ENCODE data around the gene CGN.
A peak's percentile ranks its signal among the peaks of the same experiment; 100 is the strongest.

The CGN gene

DNA sequence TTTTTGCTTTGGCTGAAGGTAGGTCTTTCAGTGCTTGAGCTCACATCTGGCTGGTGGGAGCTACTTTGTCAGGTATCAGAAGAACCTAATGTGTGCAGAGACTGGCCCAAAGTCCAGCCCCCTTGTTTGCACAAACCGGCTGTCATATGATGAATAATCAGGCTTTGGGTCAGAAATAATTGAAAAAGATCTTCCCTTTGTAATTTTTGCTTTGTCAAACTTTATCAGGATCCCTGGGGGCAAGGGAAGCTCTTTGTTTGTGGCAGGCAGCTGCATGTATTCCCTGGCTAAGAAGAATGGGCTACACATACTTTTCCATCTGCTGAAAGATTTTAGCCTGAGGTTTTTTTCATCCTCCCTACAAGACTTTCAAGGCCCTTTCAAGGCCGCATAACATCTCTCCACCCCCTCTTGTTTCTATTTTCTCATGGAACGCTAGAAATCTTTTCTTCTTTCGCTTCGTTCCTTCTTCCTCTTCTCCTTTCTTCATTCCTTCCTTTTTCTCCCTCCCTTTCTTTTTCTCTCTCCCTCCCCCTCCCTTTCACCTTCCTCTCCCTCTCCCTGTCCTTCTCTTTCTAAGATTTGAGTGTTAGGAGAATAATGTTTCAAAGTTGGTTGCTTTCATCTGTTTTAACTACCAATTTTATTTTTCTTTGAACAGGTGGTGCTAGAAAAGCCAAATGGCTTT is 54.5 kb downstream of the CGN start:
- H3K27ac ChIP-seq (ENCODE audit: insufficient read depth, low read depth, low read length, poor library complexity, severe bottlenecking), result peak overlapping the region; percentile 48
- 42 to 56% methylated on average over 5 of the region's 5 CpGs for WGBS, 2 experiments
- H3K4me1 ChIP-seq (ENCODE audit: control insufficient read depth, insufficient read depth, low read length), result peaks cover 10% of the 10 kb centered on the region
- no peaks in the 10 kb centered on the region for H3K27me3 ChIP-seq (ENCODE audit: control insufficient read depth, insufficient read depth, low read length, poor library complexity, severe bottlenecking)
- no peaks in the 10 kb centered on the region for H3K36me3 ChIP-seq (ENCODE audit: control insufficient read depth, insufficient read depth, low read length)
- H3K4me3 ChIP-seq (ENCODE audit: insufficient read depth, low read depth, low read length), result no peak overlapping the region
- no peaks in the 10 kb centered on the region for H3K9me3 ChIP-seq (ENCODE audit: control insufficient read depth, low read length)

DNA sequence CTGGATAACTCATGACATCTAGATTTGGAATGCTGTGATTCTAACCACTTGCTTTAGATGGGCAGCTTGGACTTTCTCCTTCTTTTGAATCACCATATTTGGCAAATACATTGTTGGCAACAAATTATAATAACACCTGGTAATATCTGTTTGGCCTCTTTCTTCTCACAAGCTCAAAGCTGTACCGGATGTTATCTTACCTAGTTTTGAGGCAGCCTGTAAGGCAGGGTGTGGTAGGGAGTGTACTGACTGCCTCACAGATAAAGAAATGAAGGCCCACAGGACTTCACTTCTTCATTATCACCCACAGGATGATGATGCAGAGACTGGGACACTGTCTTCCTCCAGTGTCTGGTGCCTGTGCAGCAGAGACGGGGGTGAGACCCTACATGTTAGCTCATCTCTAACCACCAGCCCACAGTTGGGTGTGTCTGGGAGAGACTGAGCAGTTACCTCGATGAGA is 57.5 kb downstream of the CGN start:
- no peak overlapping the region for H3K4me3 ChIP-seq (ENCODE audit: insufficient read depth, low read depth, low read length)
- H3K27ac ChIP-seq (ENCODE audit: insufficient read depth, low read depth, low read length, poor library complexity, severe bottlenecking), result no peak overlapping the region
- no peaks in the 10 kb centered on the region for H3K27me3 ChIP-seq (ENCODE audit: control insufficient read depth, insufficient read depth, low read length, poor library complexity, severe bottlenecking)
- no peaks in the 10 kb centered on the region for H3K36me3 ChIP-seq (ENCODE audit: control insufficient read depth, insufficient read depth, low read length)
- H3K4me1 ChIP-seq (ENCODE audit: control insufficient read depth, insufficient read depth, low read length), result peaks cover 10% of the 10 kb centered on the region
- no peaks in the 10 kb centered on the region for H3K9me3 ChIP-seq (ENCODE audit: control insufficient read depth, low read length)
- WGBS, 2 experiments, result 91 to 98% methylated on average over 3 of the region's 3 CpGs

DNA sequence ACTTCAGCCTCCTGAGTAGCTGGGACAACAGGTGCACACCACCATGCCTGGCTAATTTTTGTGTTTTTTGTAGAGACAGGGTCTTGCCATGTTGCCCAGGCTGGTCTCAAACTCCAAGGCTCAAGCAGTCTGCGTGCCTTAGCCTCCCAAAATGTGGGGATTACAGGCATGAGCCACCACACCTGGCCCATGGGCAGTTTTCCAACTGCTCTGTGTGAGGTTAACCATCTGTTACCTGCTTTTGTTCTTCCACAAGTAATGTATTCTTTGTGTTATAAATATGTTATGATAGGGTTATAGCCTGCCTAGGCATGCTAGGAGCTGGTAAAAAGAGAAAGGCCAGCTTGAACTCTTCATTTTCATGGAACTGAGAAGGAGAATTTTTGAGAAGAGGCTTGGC is 59.6 kb downstream of the CGN start:
- H3K27ac ChIP-seq (ENCODE audit: insufficient read depth, low read depth, low read length, poor library complexity, severe bottlenecking), result no peak overlapping the region
- H3K4me3 ChIP-seq (ENCODE audit: insufficient read depth, low read depth, low read length), result no peak overlapping the region
- 92% methylated on average over 1 of the region's 1 CpG for WGBS, 2 experiments
- no peaks in the 10 kb centered on the region for H3K9me3 ChIP-seq (ENCODE audit: control insufficient read depth, low read length)
- H3K4me1 ChIP-seq (ENCODE audit: control insufficient read depth, insufficient read depth, low read length), result peaks cover 5% of the 10 kb centered on the region
- H3K27me3 ChIP-seq (ENCODE audit: control insufficient read depth, insufficient read depth, low read length, poor library complexity, severe bottlenecking), result no peaks in the 10 kb centered on the region
- H3K36me3 ChIP-seq (ENCODE audit: control insufficient read depth, insufficient read depth, low read length), result no peaks in the 10 kb centered on the region

DNA sequence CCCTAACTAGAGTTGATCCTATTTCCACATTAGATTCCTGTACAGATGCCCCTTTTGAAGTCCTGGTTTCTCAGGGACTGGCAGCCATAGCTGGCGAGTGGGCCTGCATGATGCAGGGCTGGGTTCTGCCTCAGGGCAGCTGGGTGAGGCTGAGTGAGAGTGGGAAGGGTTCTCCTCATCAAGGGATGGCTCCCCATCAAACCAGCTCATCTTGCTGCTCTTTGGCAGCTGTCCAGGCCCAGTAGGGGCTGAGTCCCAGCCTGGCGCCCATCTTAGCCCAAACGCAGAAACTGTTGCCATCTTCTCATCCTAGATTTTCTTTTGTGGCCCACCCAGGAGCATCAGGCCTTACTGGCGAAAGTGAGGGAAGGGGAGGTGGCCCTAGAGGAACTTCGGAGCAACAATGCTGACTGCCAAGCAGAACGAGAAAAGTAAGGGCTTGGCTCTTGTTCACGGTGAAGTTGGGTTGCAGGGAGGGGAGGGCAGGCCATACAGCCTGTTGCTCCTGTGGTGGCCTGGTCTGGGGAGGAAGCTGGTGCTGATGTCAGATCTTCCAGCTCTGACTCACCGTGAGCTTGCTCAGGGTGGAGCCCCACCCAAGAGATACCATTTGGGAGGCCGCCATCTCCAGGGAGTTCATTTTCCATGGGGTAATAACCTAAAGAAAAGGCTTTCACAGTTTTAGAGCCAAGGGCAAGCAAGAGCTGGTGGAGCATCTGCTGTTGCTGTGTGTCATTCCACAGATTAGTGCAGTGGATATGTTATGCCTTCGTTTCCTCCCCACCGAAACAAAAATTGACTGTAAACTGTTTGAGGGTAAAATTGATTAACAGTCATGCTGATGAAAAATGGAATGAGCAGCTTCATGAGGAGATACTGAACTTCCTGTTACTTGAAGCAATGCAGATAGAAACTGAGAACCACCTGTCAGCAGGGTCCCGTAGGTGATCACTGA is 63.7 kb downstream of the CGN start:
- H3K4me3 ChIP-seq (ENCODE audit: insufficient read depth, low read depth, low read length), result no peak overlapping the region
- WGBS, 2 experiments, result 95% methylated on average over 12 of the region's 12 CpGs
- no peaks in the 10 kb centered on the region for H3K9me3 ChIP-seq (ENCODE audit: control insufficient read depth, low read length)
- H3K36me3 ChIP-seq (ENCODE audit: control insufficient read depth, insufficient read depth, low read length), result peaks cover 6% of the 10 kb centered on the region
- H3K4me1 ChIP-seq (ENCODE audit: control insufficient read depth, insufficient read depth, low read length), result no peaks in the 10 kb centered on the region
- H3K27ac ChIP-seq (ENCODE audit: insufficient read depth, low read depth, low read length, poor library complexity, severe bottlenecking), result no peak overlapping the region
- H3K27me3 ChIP-seq (ENCODE audit: control insufficient read depth, insufficient read depth, low read length, poor library complexity, severe bottlenecking), result no peaks in the 10 kb centered on the region

DNA sequence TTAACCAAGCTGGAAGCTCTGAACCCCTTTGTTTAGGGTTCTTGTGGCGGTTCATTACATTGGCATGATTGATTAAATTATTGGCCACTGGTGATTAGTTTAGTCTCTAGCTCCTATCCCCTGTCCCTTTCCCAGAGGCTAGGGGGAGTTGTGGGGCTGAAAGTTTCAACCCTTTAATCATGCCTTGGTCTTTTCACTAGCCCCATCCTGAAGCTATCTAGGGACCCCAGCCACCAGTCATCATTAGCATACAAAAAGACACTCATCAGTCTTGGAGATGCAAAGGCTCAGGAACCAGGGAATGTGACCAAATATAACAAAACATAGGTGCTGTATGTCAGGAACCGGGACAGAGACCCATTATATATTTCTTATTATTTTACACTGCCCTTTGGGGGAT is 66.0 kb downstream of the CGN start:
- Histone ChIP-seq H3K9me3 (ENCODE audit: control insufficient read depth, low read length) (no peaks in the 10 kb centered on the region), H3K27me3 (ENCODE audit: control insufficient read depth, insufficient read depth, low read length, poor library complexity, severe bottlenecking) (no peaks in the 10 kb centered on the region), H3K4me3 (ENCODE audit: insufficient read depth, low read depth, low read length) (no peak overlapping the region), H3K4me1 (ENCODE audit: control insufficient read depth, insufficient read depth, low read length) (no peaks in the 10 kb centered on the region), H3K27ac (ENCODE audit: insufficient read depth, low read depth, low read length, poor library complexity, severe bottlenecking) (no peak overlapping the region), H3K36me3 (ENCODE audit: control insufficient read depth, insufficient read depth, low read length) (peaks cover 6% of the 10 kb centered on the region)
- WGBS, 2 experiments, result 83 to 91% methylated on average over 2 of the region's 2 CpGs

DNA sequence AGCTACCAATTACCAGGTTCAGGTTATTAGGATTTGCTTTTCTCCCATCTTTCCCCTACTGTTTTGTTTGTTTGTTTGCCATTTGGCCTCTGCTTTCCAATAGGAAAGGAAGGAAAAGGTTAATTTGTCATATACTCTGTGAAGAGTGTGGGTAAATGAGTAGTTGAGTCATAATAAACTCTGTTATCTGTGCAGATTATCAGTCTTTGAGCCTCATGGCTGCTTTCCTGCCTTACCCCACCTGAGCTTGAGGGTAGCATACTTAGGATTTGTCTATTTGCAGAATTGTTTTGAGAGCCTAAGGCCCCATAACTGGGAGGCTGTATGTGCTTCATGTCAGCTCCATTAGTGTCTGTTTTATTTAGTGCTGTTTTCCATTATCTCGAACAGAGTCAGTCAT is 67.8 kb downstream of the CGN start:
- H3K36me3 ChIP-seq (ENCODE audit: control insufficient read depth, insufficient read depth, low read length), result peaks cover 6% of the 10 kb centered on the region
- no peaks in the 10 kb centered on the region for H3K9me3 ChIP-seq (ENCODE audit: control insufficient read depth, low read length)
- no CpG with 5 or more reads among the region's 1 CpG for WGBS, 2 experiments
- no peak overlapping the region for H3K4me3 ChIP-seq (ENCODE audit: insufficient read depth, low read depth, low read length)
- H3K27me3 ChIP-seq (ENCODE audit: control insufficient read depth, insufficient read depth, low read length, poor library complexity, severe bottlenecking), result no peaks in the 10 kb centered on the region
- no peaks in the 10 kb centered on the region for H3K4me1 ChIP-seq (ENCODE audit: control insufficient read depth, insufficient read depth, low read length)
- H3K27ac ChIP-seq (ENCODE audit: insufficient read depth, low read depth, low read length, poor library complexity, severe bottlenecking), result no peak overlapping the region

DNA sequence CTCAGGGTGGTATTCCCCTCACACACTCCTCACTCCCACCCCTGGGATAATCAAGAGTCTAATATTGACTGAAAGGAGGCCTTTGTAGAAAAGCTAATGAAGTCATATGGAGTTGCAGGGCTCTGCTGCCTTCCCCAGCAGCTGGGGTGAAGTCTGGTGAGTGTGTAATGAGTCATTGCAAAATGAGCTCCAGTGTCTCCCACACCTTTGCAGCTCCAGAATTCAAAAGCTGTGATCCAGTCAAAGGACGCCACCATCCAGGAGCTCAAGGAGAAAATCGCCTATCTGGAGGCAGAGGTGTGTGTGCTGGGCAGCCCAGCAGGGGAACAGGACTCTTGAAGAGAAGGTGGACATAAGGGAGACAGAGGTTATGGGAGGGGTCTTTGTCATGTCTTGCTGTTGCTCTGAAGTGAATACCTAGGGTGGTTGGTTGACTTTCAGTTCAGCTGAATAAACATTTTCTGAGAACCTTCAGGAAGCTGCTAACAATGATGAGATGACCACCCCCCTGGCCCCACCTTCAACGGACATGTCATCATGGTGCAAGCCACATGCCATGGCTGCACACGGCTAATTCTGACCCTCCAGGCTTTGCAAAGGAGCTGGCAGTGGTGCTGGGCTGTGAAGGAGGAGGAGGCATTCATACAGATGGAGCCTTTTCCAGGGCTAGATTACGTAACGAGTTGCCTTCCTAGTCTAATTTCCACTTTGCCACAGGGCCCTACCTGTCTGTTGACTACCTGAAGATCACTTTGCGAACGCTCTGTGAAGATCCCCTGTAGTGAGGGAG is 68.4 kb downstream of the CGN start:
- Histone ChIP-seq H3K27ac (ENCODE audit: insufficient read depth, low read depth, low read length, poor library complexity, severe bottlenecking) (no peak overlapping the region), H3K4me3 (ENCODE audit: insufficient read depth, low read depth, low read length) (no peak overlapping the region), H3K36me3 (ENCODE audit: control insufficient read depth, insufficient read depth, low read length) (peaks cover 6% of the 10 kb centered on the region), H3K4me1 (ENCODE audit: control insufficient read depth, insufficient read depth, low read length) (no peaks in the 10 kb centered on the region), H3K9me3 (ENCODE audit: control insufficient read depth, low read length) (no peaks in the 10 kb centered on the region), H3K27me3 (ENCODE audit: control insufficient read depth, insufficient read depth, low read length, poor library complexity, severe bottlenecking) (no peaks in the 10 kb centered on the region)
- WGBS, 2 experiments, result 88 to 91% methylated on average over 8 of the region's 8 CpGs

DNA sequence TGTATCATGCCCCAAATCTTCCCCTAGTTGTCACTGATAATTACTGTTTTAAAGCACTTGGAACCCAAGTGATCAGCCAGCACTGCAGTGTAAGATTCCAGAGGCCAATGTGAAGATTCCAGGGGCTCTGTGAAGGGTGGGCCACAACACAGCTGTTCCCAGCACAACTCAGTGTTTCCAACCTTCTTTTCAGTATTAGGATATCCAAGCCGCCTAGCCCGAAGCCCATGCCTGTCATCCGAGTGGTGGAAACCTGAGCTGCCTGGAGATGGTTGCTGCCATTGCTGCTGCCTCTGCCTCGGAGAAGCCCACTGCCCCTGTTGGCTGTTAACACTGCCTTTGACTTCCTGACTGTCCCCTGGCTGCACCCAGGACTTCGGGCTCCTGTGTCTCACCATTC is 70.3 kb downstream of the CGN start:
- H3K9me3 ChIP-seq (ENCODE audit: control insufficient read depth, low read length), result no peaks in the 10 kb centered on the region
- WGBS, 2 experiments, result 90 to 92% methylated on average over 5 of the region's 5 CpGs

DNA sequence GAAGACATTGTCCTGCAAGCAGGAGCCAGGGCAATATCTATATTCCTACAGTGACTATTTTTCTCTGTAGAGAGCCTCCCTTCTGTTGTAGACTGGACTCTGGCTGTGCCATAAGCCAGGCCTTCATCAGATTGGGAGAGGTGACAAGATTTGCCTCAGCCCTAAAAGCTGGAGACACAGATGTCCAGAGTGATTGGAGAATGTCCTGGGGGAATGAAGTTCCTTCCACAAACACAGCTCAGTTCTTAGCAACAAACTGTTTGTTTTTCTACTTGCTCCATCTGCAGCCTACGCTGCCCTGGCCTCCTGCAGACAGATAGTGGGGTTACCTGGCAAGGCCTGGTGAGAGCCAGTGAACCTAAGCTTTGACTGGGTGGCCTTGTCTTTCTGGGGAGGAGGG is 70.7 kb downstream of the CGN start:
- Histone ChIP-seq H3K27me3 (ENCODE audit: control insufficient read depth, insufficient read depth, low read length, poor library complexity, severe bottlenecking) (no peaks in the 10 kb centered on the region), H3K36me3 (ENCODE audit: control insufficient read depth, insufficient read depth, low read length) (peaks cover 6% of the 10 kb centered on the region), H3K27ac (ENCODE audit: insufficient read depth, low read depth, low read length, poor library complexity, severe bottlenecking) (no peak overlapping the region), H3K4me1 (ENCODE audit: control insufficient read depth, insufficient read depth, low read length) (no peaks in the 10 kb centered on the region), H3K4me3 (ENCODE audit: insufficient read depth, low read depth, low read length) (no peak overlapping the region), H3K9me3 (ENCODE audit: control insufficient read depth, low read length) (no peaks in the 10 kb centered on the region)
- 92 to 100% methylated on average over 1 of the region's 1 CpG for WGBS, 2 experiments

More for the DNA sequence above, 70.3 kb downstream of the CGN start:
- Histone ChIP-seq H3K27ac (ENCODE audit: insufficient read depth, low read depth, low read length, poor library complexity, severe bottlenecking) (no peak overlapping the region), H3K4me1 (ENCODE audit: control insufficient read depth, insufficient read depth, low read length) (no peaks in the 10 kb centered on the region), H3K27me3 (ENCODE audit: control insufficient read depth, insufficient read depth, low read length, poor library complexity, severe bottlenecking) (no peaks in the 10 kb centered on the region), H3K4me3 (ENCODE audit: insufficient read depth, low read depth, low read length) (no peak overlapping the region), H3K36me3 (ENCODE audit: control insufficient read depth, insufficient read depth, low read length) (peaks cover 6% of the 10 kb centered on the region)

DNA sequence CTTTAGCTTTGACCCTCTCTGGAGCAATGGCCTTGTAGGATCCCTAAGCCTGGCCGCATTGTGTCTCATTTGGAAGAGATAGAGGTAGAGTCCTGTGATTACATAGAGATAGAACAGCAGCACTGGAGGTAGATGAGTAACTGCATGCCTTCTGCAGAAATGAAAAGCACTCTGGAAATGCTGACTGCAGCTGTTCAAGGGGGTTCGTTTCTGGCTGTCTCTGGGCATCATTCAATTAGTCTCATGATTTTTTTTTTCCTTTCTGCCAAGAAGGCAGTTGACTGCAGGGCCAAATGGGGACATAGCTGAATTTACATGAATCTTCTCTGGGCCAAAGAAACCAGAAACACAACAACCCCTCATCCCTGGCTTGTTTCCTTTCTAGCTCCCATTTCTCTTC is 72.6 kb downstream of the CGN start:
- Histone ChIP-seq H3K36me3 (ENCODE audit: control insufficient read depth, insufficient read depth, low read length) (peaks cover 6% of the 10 kb centered on the region), H3K9me3 (ENCODE audit: control insufficient read depth, low read length) (no peaks in the 10 kb centered on the region), H3K4me3 (ENCODE audit: insufficient read depth, low read depth, low read length) (no peak overlapping the region), H3K4me1 (ENCODE audit: control insufficient read depth, insufficient read depth, low read length) (no peaks in the 10 kb centered on the region), H3K27ac (ENCODE audit: insufficient read depth, low read depth, low read length, poor library complexity, severe bottlenecking) (no peak overlapping the region), H3K27me3 (ENCODE audit: control insufficient read depth, insufficient read depth, low read length, poor library complexity, severe bottlenecking) (no peaks in the 10 kb centered on the region)
- 85 to 94% methylated on average over 2 of the region's 2 CpGs for WGBS, 2 experiments
